Measurements from ENCODE around the gene ZC3HAV1L. TPM values are rescaled to one million over a fixed set of nuclear protein-coding genes. Genes with fewer than 3 reads are reported as not detected.

The ZC3HAV1L gene
- total and polyA plus RNA-seq, 2 of the 8 experiments (the other 6 are each of a cell fraction or from before 2014, with no cell fraction given), result 5.2 to 7.0 TPM

DNA sequence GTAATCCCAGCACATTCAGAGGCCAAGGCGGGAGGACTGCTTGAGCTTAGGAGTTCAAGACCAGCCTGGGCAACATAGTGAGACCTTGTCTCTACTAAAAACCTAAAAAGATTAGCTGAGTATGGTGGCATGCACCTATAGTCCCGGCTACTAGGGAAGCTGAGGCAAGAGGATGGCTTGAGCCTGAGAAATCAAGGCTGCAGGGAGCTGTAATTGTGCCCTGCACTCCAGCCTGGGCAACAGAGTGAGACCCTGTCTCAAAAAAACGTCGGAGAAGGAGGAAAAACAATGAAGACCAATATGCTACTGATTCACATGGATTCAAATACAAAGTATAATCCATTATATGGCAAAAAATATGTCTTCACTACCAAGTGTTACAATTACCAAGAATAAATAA, 13.6 kb downstream of the ZC3HAV1L start:
- H3K27me3 ChIP-seq (replicated peaks in 1 of 4; ENCODE audit: control insufficient read depth in 3 of 4, extremely low read depth in 1 of 4, insufficient read depth in 3 of 4, low read length in 3 of 4), result no peaks in the 10 kb centered on the region
- H2AFZ ChIP-seq (ENCODE audit: low read length), result no peak overlapping the region
- 0 out of 7 replicates have a peak, but pooled peaks cover 0 to 5% (median 0%) of the 10 kb centered on the region in 4 experiments for H3K4me1 ChIP-seq (replicated peaks in 1 of 4; ENCODE audit: control insufficient read depth in 3 of 4, insufficient read depth in 4 of 4, low read length in 3 of 4)
- H3K14ac ChIP-seq (ENCODE audit: insufficient read length), result no peak overlapping the region
- no peak overlapping the region for H3K9ac ChIP-seq (replicated peaks in 1 of 4; ENCODE audit: extremely low read depth in 1 of 4, low read depth in 3 of 4, low read length in 3 of 4)
- no peak for TF ChIP-seq TCF12 (IDR thresholded peaks at IDR 0.05; ENCODE audit: low read depth, low read length)
- TF ChIP-seq GABPA (IDR thresholded peaks at IDR 0.05; ENCODE audit: borderline replicate concordance, insufficient read depth, low read length), result no peak
- TF ChIP-seq NRF1 (IDR thresholded peaks at IDR 0.05; ENCODE audit: low read depth, low read length), result no peak
- TF ChIP-seq, protein P1, sequence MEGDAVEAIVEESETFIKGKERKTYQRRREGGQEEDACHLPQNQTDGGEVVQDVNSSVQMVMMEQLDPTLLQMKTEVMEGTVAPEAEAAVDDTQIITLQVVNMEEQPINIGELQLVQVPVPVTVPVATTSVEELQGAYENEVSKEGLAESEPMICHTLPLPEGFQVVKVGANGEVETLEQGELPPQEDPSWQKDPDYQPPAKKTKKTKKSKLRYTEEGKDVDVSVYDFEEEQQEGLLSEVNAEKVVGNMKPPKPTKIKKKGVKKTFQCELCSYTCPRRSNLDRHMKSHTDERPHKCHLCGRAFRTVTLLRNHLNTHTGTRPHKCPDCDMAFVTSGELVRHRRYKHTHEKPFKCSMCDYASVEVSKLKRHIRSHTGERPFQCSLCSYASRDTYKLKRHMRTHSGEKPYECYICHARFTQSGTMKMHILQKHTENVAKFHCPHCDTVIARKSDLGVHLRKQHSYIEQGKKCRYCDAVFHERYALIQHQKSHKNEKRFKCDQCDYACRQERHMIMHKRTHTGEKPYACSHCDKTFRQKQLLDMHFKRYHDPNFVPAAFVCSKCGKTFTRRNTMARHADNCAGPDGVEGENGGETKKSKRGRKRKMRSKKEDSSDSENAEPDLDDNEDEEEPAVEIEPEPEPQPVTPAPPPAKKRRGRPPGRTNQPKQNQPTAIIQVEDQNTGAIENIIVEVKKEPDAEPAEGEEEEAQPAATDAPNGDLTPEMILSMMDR (IDR thresholded peaks at IDR 0.05; ENCODE audit: control extremely low read depth in 1 of 3, insufficient read depth in 1 of 3, low read depth in 1 of 3, low read length in 3 of 3), result no peak
- no peak for TF ChIP-seq POLR2AphosphoS5 (IDR thresholded peaks at IDR 0.05; ENCODE audit: low read depth, low read length)
- TF ChIP-seq MAFK (IDR thresholded peaks at IDR 0.05; ENCODE audit: low read depth, low read length), result no peak
- no peak for TF ChIP-seq EP300 (IDR thresholded peaks at IDR 0.05; ENCODE audit: borderline replicate concordance in 1 of 2, low read depth in 2 of 2, low read length in 2 of 2)
- TF ChIP-seq SRF (IDR thresholded peaks at IDR 0.05; ENCODE audit: low read depth, low read length), result no peak
- no peak overlapping the region for H3K4me2 ChIP-seq (ENCODE audit: insufficient read depth in 1 of 2, low read depth in 2 of 2, low read length in 2 of 2)
- H3K36me3 ChIP-seq (ENCODE audit: control insufficient read depth in 2 of 4, insufficient read depth in 4 of 4, low read length in 3 of 4), result peaks cover 5 to 24% (median 13%) of the 10 kb centered on the region in 4 experiments; a peak in 7 of 8 replicates
- no peak for FAIRE-seq
- no peak overlapping the region for H3K4me3 ChIP-seq (ENCODE audit: extremely low read depth in 1 of 4, insufficient read depth in 2 of 4, low read depth in 3 of 4, low read length in 4 of 4)
- H3K4ac ChIP-seq (replicated peaks; ENCODE audit: insufficient read length, low read depth, low read length), result no peak overlapping the region
- H2BK15ac ChIP-seq (ENCODE audit: low read length), result no peak overlapping the region
- H3K23ac ChIP-seq (ENCODE audit: insufficient read length), result no peak overlapping the region
- H3K18ac ChIP-seq (ENCODE audit: extremely low read depth, low read length), result no peak overlapping the region
- H3K79me1 ChIP-seq (ENCODE audit: low read depth, low read length), result no peaks in the 10 kb centered on the region
- H2BK120ac ChIP-seq (replicated peaks; ENCODE audit: low read depth, low read length), result no peak overlapping the region
- DNase-seq (ENCODE audit: low read depth in 1 of 2, low spot score in 2 of 2), result no peak
- H4K8ac ChIP-seq (ENCODE audit: extremely low read depth, insufficient read depth, low read length), result no peak overlapping the region
- H4K91ac ChIP-seq (replicated peaks; ENCODE audit: insufficient read length, low read length), result no peak overlapping the region
- H3K79me2 ChIP-seq (ENCODE audit: control insufficient read depth in 1 of 2, insufficient read depth in 2 of 2, low read length in 2 of 2), result no peaks in the 10 kb centered on the region
- no peaks in the 10 kb centered on the region for H3K23me2 ChIP-seq (ENCODE audit: low read depth, low read length)
- no peak overlapping the region for H3K56ac ChIP-seq (replicated peaks; ENCODE audit: insufficient read length, low read depth, low read length)
- H3K27ac ChIP-seq (ENCODE audit: low read depth, low read length), result no peak overlapping the region
- no peak overlapping the region for H4K5ac ChIP-seq (ENCODE audit: insufficient read length, low read depth, low read length)
- POLR2A ChIA-PET (ENCODE audit: partially characterized antibody), result no interaction called here
- H4K20me1 ChIP-seq (replicated peaks in 1 of 2; ENCODE audit: control insufficient read depth in 1 of 2, insufficient read depth in 2 of 2, low read length in 2 of 2), result no peaks in the 10 kb centered on the region
- 63% methylated on average over 4 of the region's 4 CpGs; no CpG with 5 or more reads in 1 of the 2 experiments for WGBS, 2 experiments (ENCODE audit: extremely low coverage in 1 of 2, insufficient coverage in 1 of 2, insufficient read length in 1 of 2, insufficient replicate concordance in 2 of 2, low coverage in 1 of 2, low lambda C conversion rate in 2 of 2, missing lambda C conversion rate in 1 of 2)
- H2BK12ac ChIP-seq (ENCODE audit: low read depth, low read length), result no peak overlapping the region
- H2BK20ac ChIP-seq (ENCODE audit: low read length), result no peak overlapping the region
- no peak overlapping the region for H2BK5ac ChIP-seq (ENCODE audit: low read depth, low read length)
- CTCF ChIA-PET (ENCODE audit: partially characterized antibody), result interaction anchor here (0.6 kb wide), 1 partner anchor 17 kb away, joined by 4 read pairs; no protein-coding TSS in a partner anchor
- H3K9me3 ChIP-seq (ENCODE audit: insufficient read depth in 2 of 2, low read depth in 1 of 2, low read length in 1 of 2), result no peaks in the 10 kb centered on the region
- no peak overlapping the region for H2AK5ac ChIP-seq (ENCODE audit: low read depth, low read length)
